CD4-positive, alpha-beta T cell treated with Interleukin-4 for 1 hour (primary cell): ENCODE measurements around the gene OLFM2.
"Not testable (repeated sequence)": the region's sequence is repeated elsewhere in the genome, so short reads cannot be mapped to it uniquely, and the experiment has no call there.

Experiments
- DNase-seq, 2 donors: peaks; one replicate each; pipeline ENCODE4 v3.0.0-alpha.2; 2020 to 2022

Gene OLFM2

GRCh38 chr19:9823816-9824215 lies 112.5 kb downstream of the OLFM2 start:
- no peak for DNase-seq

DNA sequence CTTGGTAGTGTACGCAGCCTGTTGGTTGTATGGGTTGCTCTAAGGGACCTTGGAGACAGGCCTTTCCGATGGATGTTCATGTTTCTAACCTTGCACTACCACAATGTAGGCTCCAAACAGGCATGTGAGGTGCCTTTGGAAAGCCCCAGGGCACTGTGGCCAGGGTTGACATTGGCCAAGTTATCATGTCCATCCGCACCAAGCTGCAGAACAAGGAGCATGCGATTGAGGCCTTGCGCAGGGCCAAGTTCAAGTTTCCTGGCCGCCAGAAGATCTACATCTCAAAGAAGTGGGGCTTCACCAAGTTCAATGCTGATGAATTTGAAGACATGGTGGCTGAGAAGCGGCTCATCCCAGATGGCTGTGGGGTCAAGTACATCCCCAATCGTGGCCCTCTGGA lies 116.3 kb downstream of the OLFM2 start:
- DNase-seq = not testable (repeated sequence)

- DNase-seq = no peak
Observed at GRCh38 chr19:9819596-9819909, 116.8 kb downstream of the OLFM2 start.

- DNase-seq = peak; percentile 100
Observed at GRCh38 chr19:9818734-9819595, 117.3 kb downstream of the OLFM2 start, which contains the start of gene FBXL12. Gene FBXL12 (minus strand): TSS chr19:9819079. CDS start chr19:9818813, 266 bp downstream.

DNA sequence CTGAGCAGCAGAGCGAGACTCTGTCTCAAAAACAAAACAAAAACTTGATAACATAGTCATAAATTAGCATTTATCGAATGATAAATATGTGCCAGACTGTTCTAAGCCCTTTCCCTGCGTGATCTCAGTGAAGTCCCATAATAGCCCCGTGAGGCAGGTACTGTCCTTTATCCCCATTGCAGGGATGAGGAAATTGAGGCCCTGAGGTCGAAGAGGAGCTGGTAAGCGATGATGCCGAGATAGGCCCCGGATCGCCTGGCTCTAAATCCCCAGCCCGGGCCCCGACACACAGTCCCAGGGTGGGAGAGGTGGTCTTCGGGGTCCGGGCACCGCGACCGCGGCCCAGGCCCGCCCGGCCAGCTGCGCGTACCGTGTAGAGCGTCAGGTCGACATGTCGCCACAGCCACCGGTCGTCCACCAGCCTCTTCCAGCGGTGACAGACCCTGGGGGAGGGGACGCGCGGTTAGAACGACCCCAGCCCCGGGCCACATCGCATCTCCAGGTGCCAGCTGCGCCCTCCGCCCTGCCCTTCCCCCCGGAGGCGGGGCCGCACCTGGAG lies 118.1 kb downstream of the OLFM2 start:
- peak in 1 of 2 donors; percentile 15 for DNase-seq

DNA sequence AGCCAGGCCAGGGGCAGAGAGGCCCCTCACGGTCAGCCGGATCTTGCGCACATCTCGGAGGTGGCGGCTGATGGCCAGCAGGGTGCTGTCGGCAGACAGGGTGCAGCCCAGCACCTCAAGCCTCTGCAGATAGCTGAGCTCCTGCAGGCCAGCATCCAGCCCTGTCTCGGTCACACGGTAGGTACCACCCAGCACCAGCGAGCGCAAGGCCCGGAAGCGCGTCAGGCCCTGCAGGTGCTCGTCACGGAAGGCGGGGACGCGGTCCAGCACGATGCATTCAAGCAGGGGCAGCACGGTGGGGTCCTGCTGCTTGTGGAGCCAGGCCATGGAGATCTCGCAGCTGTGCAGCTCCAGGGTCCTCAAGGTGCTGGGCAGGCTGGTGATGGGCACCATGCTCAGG lies 125.2 kb downstream of the OLFM2 start:
- no peak for DNase-seq

DNA sequence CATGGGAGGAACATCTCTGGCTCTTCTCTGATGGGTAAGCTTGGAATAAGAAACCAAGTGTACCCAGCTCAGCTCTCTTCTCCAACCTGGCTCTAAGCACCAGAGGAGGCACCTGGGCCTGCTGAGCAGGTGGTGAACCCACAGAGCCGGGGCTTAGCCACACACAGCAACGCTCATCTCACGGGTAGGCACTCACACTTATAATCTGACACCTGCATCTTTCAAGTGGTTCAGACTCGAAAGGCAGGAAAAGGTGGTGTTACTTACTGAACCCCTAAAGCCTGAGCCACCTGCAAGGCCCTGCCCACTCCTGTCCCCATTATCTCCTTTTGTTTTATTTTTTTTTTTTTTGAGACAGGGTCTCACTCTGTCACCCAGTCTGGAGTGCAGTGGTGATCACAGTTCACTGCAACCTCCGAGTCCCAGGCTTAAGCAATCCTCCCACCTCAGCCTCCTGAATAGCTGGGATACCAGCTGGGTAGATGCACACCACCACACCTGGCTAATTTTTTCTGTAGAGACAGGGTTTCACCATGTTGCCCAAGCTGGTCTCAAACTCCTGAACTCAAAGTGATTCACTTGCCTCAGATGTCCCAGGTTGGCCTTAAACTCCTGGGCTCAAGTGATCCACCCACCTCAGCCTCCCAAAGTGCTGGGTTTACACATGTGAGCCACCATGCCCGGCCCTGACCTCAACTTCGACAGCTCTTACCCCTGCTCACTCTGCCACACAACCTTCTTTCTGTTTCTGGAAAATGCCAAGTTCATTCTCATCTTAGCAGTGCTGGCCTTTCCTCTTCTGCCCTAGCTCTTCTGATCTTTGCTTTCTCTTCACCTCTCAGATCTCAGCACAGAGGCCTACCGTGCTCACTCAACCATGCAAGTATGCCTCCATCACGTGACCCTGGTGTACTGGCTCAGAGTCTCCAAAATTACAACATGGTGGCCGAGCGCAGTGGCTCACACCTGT lies 127.2 kb downstream of the OLFM2 start:
- DNase-seq = peak; percentile 47 to 68

- no peak for DNase-seq
Observed at GRCh38 chr19:9806803-9807202, 129.5 kb downstream of the OLFM2 start.
